HCT116 (cell line): ENCODE measurements around the gene WSCD1. TPM values are rescaled to one million over a fixed set of nuclear protein-coding genes. Genes with fewer than 3 reads are reported as not detected.

Experiments used
- ATAC-seq: fragments of 200-7000 bp; cut with Tn5 transposase; 2 replicates; pipeline ENCODE4 v1.9.1; 2020; ENCODE audit warnings: mild to moderate bottlenecking, moderate library complexity
- BruUV-seq: library from RNA; stranded (reverse); fragments of 400-500 nt; replicated peaks from 2 replicates; lab custom pipeline; 2021; lab: Mats Ljungman, UMichigan
- CTCF ChIA-PET: fragments of 300-600 bp; sonication (Branson Sonifier 250); formaldehyde crosslinking; loops from one replicate; lab custom pipeline; 2021; ENCODE audit warnings: antibody characterized with exemption; lab: Charles Lee
- POLR2A ChIA-PET: fragments of 300-600, 350-600 bp; sonication (Branson Sonifier 250); formaldehyde crosslinking; loops from one replicate; lab custom pipeline; 2021; ENCODE audit warnings: antibody characterized with exemption; lab: Charles Lee
- RAD21 ChIA-PET, 2 experiments: fragments of 300-600 bp; sonication (Branson Sonifier 250); formaldehyde crosslinking; loops; one replicate each; lab custom pipeline; 2023; ENCODE audit warnings: low total read pairs in 2 of 2; ENCODE audit not compliant: uncharacterized antibody in 2 of 2, unreplicated experiment in 2 of 2, low non-redundant PET in 1 of 2; lab: Charles Lee
- DNase-seq: peaks from one replicate; pipeline ENCODE4 v3.0.0-alpha.2; 2010; ENCODE audit warnings: low read depth, low spot score
- H2AFZ ChIP-seq: fragments of 200-600 bp; shearing (Covaris generic), sonication (generic); 2 replicates; pipeline ENCODE4 v1.6.1; 2017; ENCODE audit warnings: low read depth, mixed run types, mixed read lengths, antibody characterized with exemption, low read length; ENCODE audit not compliant: poor library complexity, severe bottlenecking
- H3K27ac ChIP-seq: 2 replicates; pipeline ENCODE4 v1.5.1; 2012; ENCODE audit warnings: low read depth, low read length
- H3K27me3 ChIP-seq: fragments of 200-600 bp; sonication (generic); 2 replicates; pipeline ENCODE4 v1.6.1; 2016; ENCODE audit warnings: mixed run types, low read length, mixed read lengths; ENCODE audit not compliant: insufficient read depth
- H3K36me3 ChIP-seq, 2 experiments: fragments of 200-500 bp in 1 of 2; fragments of 200-600 bp in 1 of 2; sonication (Bioruptor generic) in 1 of 2; sonication (generic) in 1 of 2; 2 replicates each; pipeline versions ENCODE4 v1.5.1 to v1.6.1; 2014 to 2016; ENCODE audit warnings: low read length in 2 of 2, inconsistent platforms in 1 of 2, mixed read lengths in 1 of 2, mixed run types in 1 of 2; ENCODE audit not compliant: insufficient read depth in 2 of 2, control insufficient read depth in 1 of 2
- H3K4me1 ChIP-seq, 2 experiments: fragments of 200-600 bp in 1 of 2; sonication (generic) in 1 of 2; 2 replicates each; pipeline versions ENCODE4 v1.5.1 to v1.6.1; 2012 to 2017; ENCODE audit warnings: low read length in 2 of 2, inconsistent platforms in 1 of 2, mild to moderate bottlenecking in 1 of 2, mixed read lengths in 1 of 2, mixed run types in 1 of 2, moderate library complexity in 1 of 2; ENCODE audit not compliant: insufficient read depth in 2 of 2, control insufficient read depth in 1 of 2
- H3K4me2 ChIP-seq: fragments of 200-600 bp; sonication (generic); 2 replicates; pipeline ENCODE4 v1.6.1; 2017; ENCODE audit warnings: mixed run types, low read length, mixed read lengths
- H3K4me3 ChIP-seq, 2 experiments: fragments of 200-600 bp in 1 of 2; sonication (generic) in 1 of 2; replicated peaks in 1 of 2; 2 replicates each; pipeline ENCODE4 v1.5.1; 2011 to 2016; ENCODE audit warnings: low read length in 2 of 2, control low read depth in 1 of 2, low read depth in 1 of 2, mild to moderate bottlenecking in 1 of 2, mixed read lengths in 1 of 2, mixed run types in 1 of 2
- H3K79me2 ChIP-seq: fragments of 200-600 bp; sonication (generic); 2 replicates; pipeline ENCODE4 v1.6.1; 2017; ENCODE audit warnings: mild to moderate bottlenecking, mixed run types, low read length, moderate library complexity, mixed read lengths; ENCODE audit not compliant: insufficient read depth
- H3K9ac ChIP-seq: fragments of 200-600 bp; sonication (generic); 2 replicates; pipeline ENCODE4 v1.6.1; 2016; ENCODE audit warnings: low read length, mixed read lengths
- H3K9me2 ChIP-seq: fragments of 200-600 bp; sonication (generic), shearing (Covaris generic); 2 replicates; pipeline ENCODE4 v1.6.1; 2017; ENCODE audit warnings: mixed run types, mild to moderate bottlenecking, moderate library complexity; ENCODE audit not compliant: insufficient read depth
- H3K9me3 ChIP-seq, 2 experiments: fragments of 200-500 bp in 1 of 2; fragments of 200-600 bp in 1 of 2; sonication (Bioruptor generic) in 1 of 2; sonication (generic) in 1 of 2; 2 replicates each; pipeline ENCODE4 v1.6.1; 2014 to 2017; ENCODE audit warnings: low read length in 2 of 2, mixed read lengths in 2 of 2, inconsistent platforms in 1 of 2, low read depth in 1 of 2, mild to moderate bottlenecking in 1 of 2, mixed run types in 1 of 2, moderate library complexity in 1 of 2; ENCODE audit not compliant: control insufficient read depth in 1 of 2, insufficient read depth in 1 of 2
- H4K20me1 ChIP-seq: fragments of 200-600 bp; sonication (generic), shearing (Covaris generic); 2 replicates; pipeline ENCODE4 v1.6.1; 2017; ENCODE audit warnings: mixed run types, mild to moderate bottlenecking, moderate library complexity; ENCODE audit not compliant: insufficient read depth
- ATF3 ChIP-seq: IDR thresholded peaks from 2 replicates; pipeline ENCODE4 v1.6.1; 2012
- CBX3 ChIP-seq: IDR thresholded peaks from 2 replicates; pipeline ENCODE4 v1.6.1; 2012; ENCODE audit warnings: low read depth
- CEBPB ChIP-seq: IDR thresholded peaks from 2 replicates; pipeline ENCODE4 v1.6.1; 2012; ENCODE audit warnings: low read depth
- CTCF ChIP-seq, 3 experiments: fragments of 200-600 bp in 1 of 3; sonication (generic) in 1 of 3; IDR thresholded peaks in 2 of 3; conservative IDR thresholded peaks in 1 of 3; 2 replicates each; pipeline ENCODE4 v1.5.1; 2012 to 2017; ENCODE audit warnings: low read depth in 2 of 3, low read length in 2 of 3, antibody characterized with exemption in 1 of 3, borderline replicate concordance in 1 of 3, control low read depth in 1 of 3, mild to moderate bottlenecking in 1 of 3, mixed read lengths in 1 of 3, mixed run types in 1 of 3, moderate library complexity in 1 of 3; ENCODE audit not compliant: insufficient read depth in 1 of 3
- ELF1 ChIP-seq: IDR thresholded peaks from 2 replicates; pipeline ENCODE4 v1.6.1; 2012; ENCODE audit warnings: low read depth, borderline replicate concordance
- EZH2phosphoT487 ChIP-seq: fragments of 200-600 bp; IDR thresholded peaks from 2 replicates; pipeline ENCODE4 v1.6.1; 2018; ENCODE audit warnings: antibody characterized with exemption, borderline replicate concordance
- JUND ChIP-seq: IDR thresholded peaks from 2 replicates; pipeline ENCODE4 v1.6.1; 2012
- MAX ChIP-seq: IDR thresholded peaks from 2 replicates; pipeline ENCODE4 v1.6.1; 2012
- POLR2A ChIP-seq: IDR thresholded peaks from 2 replicates; pipeline ENCODE4 v1.7.0; 2011; ENCODE audit warnings: borderline replicate concordance; ENCODE audit not compliant: insufficient read depth, insufficient read length; ENCODE audit errors: extremely low read depth
- POLR2AphosphoS5 ChIP-seq: IDR thresholded peaks from 2 replicates; pipeline ENCODE4 v1.6.1; 2011; ENCODE audit warnings: mild to moderate bottlenecking, low read depth, low read length, moderate library complexity
- RAD21 ChIP-seq: IDR thresholded peaks from 2 replicates; pipeline ENCODE4 v1.6.1; 2012; ENCODE audit warnings: low read depth, mild to moderate bottlenecking
- SP1 ChIP-seq: IDR thresholded peaks from 2 replicates; pipeline ENCODE4 v1.6.1; 2012; ENCODE audit warnings: low read depth
- SRF ChIP-seq: IDR thresholded peaks from 2 replicates; pipeline ENCODE4 v1.6.1; 2012; ENCODE audit warnings: low read depth
- TCF7L2 ChIP-seq: IDR thresholded peaks from 2 replicates; pipeline ENCODE4 v1.7.0; 2011; ENCODE audit warnings: borderline replicate concordance, inconsistent platforms; ENCODE audit not compliant: insufficient read depth, insufficient read length; ENCODE audit errors: extremely low read depth
- YY1 ChIP-seq: IDR thresholded peaks from 2 replicates; pipeline ENCODE4 v1.6.1; 2011; ENCODE audit warnings: low read length, low read depth, moderate library complexity, mild to moderate bottlenecking; ENCODE audit not compliant: insufficient replicate concordance; ENCODE audit errors: extremely low read depth
- ZFX ChIP-seq: fragments of 450-650 bp; IDR thresholded peaks from 2 replicates; pipeline ENCODE4 v1.6.1; 2017
- ZNF274 ChIP-seq: fragments of 200-500 bp; sonication (Bioruptor generic); IDR thresholded peaks from 2 replicates; pipeline ENCODE4 v1.6.1; 2014; ENCODE audit warnings: mild to moderate bottlenecking, low read depth, low read length, inconsistent platforms
- intact Hi-C: fragments of 100-400 bp; cut with micrococcal nuclease; formaldehyde crosslinking; loops from 2 replicates; pipeline ENCODE4 v1.10.0; 2022
- total RNA-seq: library from RNA; stranded (reverse); gene quantifications from one replicate; pipeline ENCODE4 v1.2.1, GENCODE V29; 2021; ENCODE audit not compliant: unreplicated experiment

Gene WSCD1
- total RNA-seq, 1 experiment from 2014 or later: 0.15 TPM

- H3K79me2 ChIP-seq: no peaks in the 10 kb centered on the region
- no peak overlapping the region for H3K4me3 ChIP-seq
- no peaks in the 10 kb centered on the region for H3K9me2 ChIP-seq
- H2AFZ ChIP-seq: no peak overlapping the region
- DNase-seq: no peak
- TF ChIP-seq SRF (no peak), RAD21 (no peak), EZH2phosphoT487 (no peak), YY1 (no peak), CEBPB (no peak), CTCF (IDR thresholded peaks at IDR 0.05 in 2 of 3, conservative IDR thresholded peaks at IDR 0.05 in 1 of 3; ENCODE audit: borderline replicate concordance in 1 of 3, insufficient read depth in 1 of 3, low read depth in 2 of 3, low read length in 2 of 3) (no peak), TCF7L2 (no peak), POLR2AphosphoS5 (no peak)
- TF ChIP-seq, all 23 proteins: peak for 0
- intact Hi-C loops: no loop called here
- H3K9me3 ChIP-seq: no peaks in the 10 kb centered on the region
- ChIA-PET CTCF (no interaction called here), POLR2A (no interaction called here), RAD21 (no interaction called here)
- H3K27me3 ChIP-seq: peaks cover 43% of the 10 kb centered on the region
- no peaks in the 10 kb centered on the region for H4K20me1 ChIP-seq
- no peak overlapping the region for H3K9ac ChIP-seq
- no peaks in the 10 kb centered on the region for H3K4me1 ChIP-seq
- H3K4me2 ChIP-seq: no peak overlapping the region
- H3K27ac ChIP-seq: no peak overlapping the region
- no peaks in the 10 kb centered on the region for H3K36me3 ChIP-seq
- BruUV-seq: no TSS peak
- no peak for ATAC-seq
Measured at GRCh38 chr17:6124856-6125255, 54.7 kb downstream of the WSCD1 start.

- no peak for DNase-seq
- no peak for ATAC-seq
- Histone ChIP-seq H3K27ac (no peak overlapping the region), H3K9ac (no peak overlapping the region), H3K9me2 (no peaks in the 10 kb centered on the region), H3K4me2 (no peak overlapping the region), H3K9me3 (no peaks in the 10 kb centered on the region), H3K4me3 (no peak overlapping the region), H3K36me3 (no peaks in the 10 kb centered on the region), H3K27me3 (peaks cover 52% of the 10 kb centered on the region), H2AFZ (no peak overlapping the region), H4K20me1 (no peaks in the 10 kb centered on the region), H3K4me1 (no peaks in the 10 kb centered on the region), H3K79me2 (no peaks in the 10 kb centered on the region)
- BruUV-seq: no TSS peak
- RAD21 ChIA-PET: no interaction called here
- intact Hi-C loops: no loop called here
- POLR2A ChIA-PET: no interaction called here
- CTCF ChIA-PET: no interaction called here
- TF ChIP-seq CBX3 (no peak), ATF3 (no peak), SRF (no peak), RAD21 (no peak), POLR2AphosphoS5 (no peak), ZNF274 (no peak), YY1 (no peak), MAX (no peak), TCF7L2 (no peak), SP1 (no peak), ELF1 (no peak), POLR2A (no peak), EZH2phosphoT487 (no peak), ZFX (no peak), JUND (no peak)
Measured at GRCh38 chr17:6126768-6127167, 56.6 kb downstream of the WSCD1 start.
